Transverse colon (tissue), 4 donors: ENCODE data around the gene AMMECR1.

Source experiments
- POLR2A ChIP-seq: fragments of 450-650 bp; IDR thresholded peaks from one replicate; pipeline ENCODE4 v1.6.1; 2016; ENCODE audit warnings: antibody characterized with exemption, mild to moderate bottlenecking, moderate library complexity
- POLR2AphosphoS5 ChIP-seq, 3 donors: sonication (generic); formaldehyde crosslinking; IDR thresholded peaks; one replicate each; pipeline ENCODE4 v1.6.1; 2016; ENCODE audit warnings: antibody characterized with exemption in 3 of 3
- TF ChIP-seq, protein P1 (sequence below), 5 experiments: fragments of 200-600 bp in 3 of 5; fragments of 450-650 bp in 2 of 5; sonication (generic) in 3 of 5; IDR thresholded peaks; 1 replicate in 2 of 5; 2 replicates in 3 of 5; pipeline ENCODE4 v1.5.1; 2016 to 2017; ENCODE audit warnings: antibody characterized with exemption in 5 of 5, inconsistent platforms in 3 of 5, mild to moderate bottlenecking in 2 of 5, moderate library complexity in 1 of 5

DNA sequence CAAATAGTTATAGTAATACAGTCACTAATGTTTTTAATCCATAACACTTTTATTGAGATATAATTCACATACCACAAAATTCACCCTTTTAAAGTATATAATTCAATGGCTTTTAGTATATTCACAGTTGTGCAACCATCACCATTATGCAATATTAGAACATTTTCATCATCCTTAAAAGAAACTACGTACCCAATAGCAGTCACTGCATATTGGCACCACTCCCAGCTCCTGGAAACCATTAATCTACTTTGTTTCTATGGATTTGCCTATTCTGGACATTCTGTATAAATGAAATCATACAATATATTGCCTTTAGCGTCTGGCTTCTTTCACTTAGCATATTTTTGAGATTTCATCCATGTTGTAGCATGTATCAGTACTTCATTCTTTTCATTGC is 99.3 kb downstream of the AMMECR1 start:
- TF ChIP-seq POLR2A (no peak), POLR2AphosphoS5 (IDR thresholded peaks at IDR 0.05) (no peak)
- TF ChIP-seq, protein P1, sequence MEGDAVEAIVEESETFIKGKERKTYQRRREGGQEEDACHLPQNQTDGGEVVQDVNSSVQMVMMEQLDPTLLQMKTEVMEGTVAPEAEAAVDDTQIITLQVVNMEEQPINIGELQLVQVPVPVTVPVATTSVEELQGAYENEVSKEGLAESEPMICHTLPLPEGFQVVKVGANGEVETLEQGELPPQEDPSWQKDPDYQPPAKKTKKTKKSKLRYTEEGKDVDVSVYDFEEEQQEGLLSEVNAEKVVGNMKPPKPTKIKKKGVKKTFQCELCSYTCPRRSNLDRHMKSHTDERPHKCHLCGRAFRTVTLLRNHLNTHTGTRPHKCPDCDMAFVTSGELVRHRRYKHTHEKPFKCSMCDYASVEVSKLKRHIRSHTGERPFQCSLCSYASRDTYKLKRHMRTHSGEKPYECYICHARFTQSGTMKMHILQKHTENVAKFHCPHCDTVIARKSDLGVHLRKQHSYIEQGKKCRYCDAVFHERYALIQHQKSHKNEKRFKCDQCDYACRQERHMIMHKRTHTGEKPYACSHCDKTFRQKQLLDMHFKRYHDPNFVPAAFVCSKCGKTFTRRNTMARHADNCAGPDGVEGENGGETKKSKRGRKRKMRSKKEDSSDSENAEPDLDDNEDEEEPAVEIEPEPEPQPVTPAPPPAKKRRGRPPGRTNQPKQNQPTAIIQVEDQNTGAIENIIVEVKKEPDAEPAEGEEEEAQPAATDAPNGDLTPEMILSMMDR (IDR thresholded peaks at IDR 0.05), result no peak
